ENCODE measurements around the gene DDTL. TPM values are rescaled to one million over a fixed set of nuclear protein-coding genes. Genes with fewer than 3 reads are reported as not detected.
"Not testable (repeated sequence)": the region's sequence is repeated elsewhere in the genome, so short reads cannot be mapped to it uniquely, and the experiment has no call there.

Gene DDTL
- total RNA-seq, 1 experiment from 2014 or later, result not detected

- H3K9me3 ChIP-seq (ENCODE audit: low read depth, low read length, poor library complexity, severe bottlenecking); BruUV-seq (replicated peaks); CTCF ChIA-PET; POLR2A ChIA-PET (ENCODE audit: low non-redundant PET); H3K4me1 ChIP-seq (ENCODE audit: insufficient read depth, low read length, poor library complexity, severe bottlenecking); DNase-seq (ENCODE audit: low spot score); H3K27me3 ChIP-seq (replicated peaks; ENCODE audit: insufficient read depth, low read depth, low read length, poor library complexity); H3K4me3 ChIP-seq (ENCODE audit: low read depth, low read length, poor library complexity, severe bottlenecking); H3K27ac ChIP-seq (ENCODE audit: low read depth, low read length, poor library complexity, severe bottlenecking); intact Hi-C loops (cut with micrococcal nuclease; ENCODE audit: unreplicated experiment); H3K36me3 ChIP-seq (ENCODE audit: insufficient read depth, low read length, poor library complexity, severe bottlenecking): not testable (repeated sequence)
These were observed 23.0 kb downstream of the DDTL start for GRCh38 chr22:23989583-23990244.

GRCh38 chr22:23993080-23993479, 26.4 kb downstream of the DDTL start:
- BruUV-seq (replicated peaks); H3K4me3 ChIP-seq (ENCODE audit: low read depth, low read length, poor library complexity, severe bottlenecking); H3K27ac ChIP-seq (ENCODE audit: low read depth, low read length, poor library complexity, severe bottlenecking); H3K27me3 ChIP-seq (replicated peaks; ENCODE audit: insufficient read depth, low read depth, low read length, poor library complexity); intact Hi-C loops (cut with micrococcal nuclease; ENCODE audit: unreplicated experiment); H3K4me1 ChIP-seq (ENCODE audit: insufficient read depth, low read length, poor library complexity, severe bottlenecking); H3K36me3 ChIP-seq (ENCODE audit: insufficient read depth, low read length, poor library complexity, severe bottlenecking); CTCF ChIA-PET; POLR2A ChIA-PET (ENCODE audit: low non-redundant PET); DNase-seq (ENCODE audit: low spot score); H3K9me3 ChIP-seq (ENCODE audit: low read depth, low read length, poor library complexity, severe bottlenecking): not testable (repeated sequence)

- H3K4me1 ChIP-seq (ENCODE audit: insufficient read depth, low read length, poor library complexity, severe bottlenecking); H3K4me3 ChIP-seq (ENCODE audit: low read depth, low read length, poor library complexity, severe bottlenecking); intact Hi-C loops (cut with micrococcal nuclease; ENCODE audit: unreplicated experiment); H3K9me3 ChIP-seq (ENCODE audit: low read depth, low read length, poor library complexity, severe bottlenecking); POLR2A ChIA-PET (ENCODE audit: low non-redundant PET); H3K27me3 ChIP-seq (replicated peaks; ENCODE audit: insufficient read depth, low read depth, low read length, poor library complexity); BruUV-seq (replicated peaks); H3K36me3 ChIP-seq (ENCODE audit: insufficient read depth, low read length, poor library complexity, severe bottlenecking); DNase-seq (ENCODE audit: low spot score); H3K27ac ChIP-seq (ENCODE audit: low read depth, low read length, poor library complexity, severe bottlenecking); CTCF ChIA-PET: not testable (repeated sequence)
These were observed 27.0 kb downstream of the DDTL start for GRCh38 chr22:23993581-23994177.

- CTCF ChIA-PET, result no interaction called here
- no peak overlapping the region for H3K4me3 ChIP-seq (ENCODE audit: low read depth, low read length, poor library complexity, severe bottlenecking)
- no peaks in the 10 kb centered on the region for H3K27me3 ChIP-seq (replicated peaks; ENCODE audit: insufficient read depth, low read depth, low read length, poor library complexity)
- no peak for DNase-seq (ENCODE audit: low spot score)
- H3K9me3 ChIP-seq (ENCODE audit: low read depth, low read length, poor library complexity, severe bottlenecking), result no peaks in the 10 kb centered on the region
- POLR2A ChIA-PET (ENCODE audit: low non-redundant PET), result no interaction called here
- no TSS peak for BruUV-seq (replicated peaks)
- H3K27ac ChIP-seq (ENCODE audit: low read depth, low read length, poor library complexity, severe bottlenecking), result no peak overlapping the region
- no peaks in the 10 kb centered on the region for H3K4me1 ChIP-seq (ENCODE audit: insufficient read depth, low read length, poor library complexity, severe bottlenecking)
- TF ChIP-seq EZH2 (IDR thresholded peaks at IDR 0.05; ENCODE audit: borderline replicate concordance, low read depth, low read length, poor library complexity, severe bottlenecking) (no peak), CTCF (conservative IDR thresholded peaks at IDR 0.05; ENCODE audit: low read depth, low read length) (no peak)
- intact Hi-C loops (cut with micrococcal nuclease; ENCODE audit: unreplicated experiment), result no loop called here
- H3K36me3 ChIP-seq (ENCODE audit: insufficient read depth, low read length, poor library complexity, severe bottlenecking), result no peaks in the 10 kb centered on the region
These were observed 30.4 kb downstream of the DDTL start for GRCh38 chr22:23997092-23997491.

- POLR2A ChIA-PET (ENCODE audit: low non-redundant PET); DNase-seq (ENCODE audit: low spot score); CTCF ChIA-PET; H3K27ac ChIP-seq (ENCODE audit: low read depth, low read length, poor library complexity, severe bottlenecking); H3K27me3 ChIP-seq (replicated peaks; ENCODE audit: insufficient read depth, low read depth, low read length, poor library complexity); H3K36me3 ChIP-seq (ENCODE audit: insufficient read depth, low read length, poor library complexity, severe bottlenecking); H3K4me3 ChIP-seq (ENCODE audit: low read depth, low read length, poor library complexity, severe bottlenecking); BruUV-seq (replicated peaks); H3K4me1 ChIP-seq (ENCODE audit: insufficient read depth, low read length, poor library complexity, severe bottlenecking); intact Hi-C loops (cut with micrococcal nuclease; ENCODE audit: unreplicated experiment); H3K9me3 ChIP-seq (ENCODE audit: low read depth, low read length, poor library complexity, severe bottlenecking): not testable (repeated sequence)
These were observed 33.1 kb downstream of the DDTL start for GRCh38 chr22:23999779-24000178.

All from A673 (cell line).